Esophagus squamous epithelium (tissue), 5 donors: Measurements from ENCODE around the gene ABHD8. TPM values are rescaled to one million over a fixed set of nuclear protein-coding genes. Genes with fewer than 3 reads are reported as not detected.
A peak's percentile ranks its signal among the peaks of the same experiment; 100 is the strongest.

Experiments used
- DNase-seq: peaks from one replicate; lab custom pipeline; 2025; lab: John Stamatoyannopoulos, UW
- H3K27ac ChIP-seq, 4 donors: fragments of 200-600 bp; sonication (generic); one replicate each; pipeline ENCODE4 v1.5.1; 2016 to 2019; ENCODE audit warnings: mild to moderate bottlenecking in 1 of 4
- H3K27me3 ChIP-seq, 4 donors: fragments of 200-600 bp; sonication (generic); 1 replicate in 3 of 4; 2 replicates in 1 of 4; pipeline versions ENCODE4 v1.5.1 to v1.6.0; 2017 to 2021; ENCODE audit warnings: antibody characterized with exemption in 1 of 4
- H3K36me3 ChIP-seq, 3 donors: fragments of 200-600 bp; sonication (generic); one replicate each; pipeline ENCODE4 v1.5.1; 2016 to 2019
- H3K4me1 ChIP-seq, 3 donors: fragments of 200-600 bp; sonication (generic); one replicate each; pipeline ENCODE4 v1.5.1; 2017 to 2019
- H3K4me3 ChIP-seq, 4 donors: fragments of 200-600 bp; sonication (generic); 1 replicate in 3 of 4; 2 replicates in 1 of 4; pipeline ENCODE4 v1.5.1; 2016 to 2019; ENCODE audit warnings: mild to moderate bottlenecking in 2 of 4, moderate library complexity in 1 of 4
- H3K9me3 ChIP-seq, 3 donors: fragments of 200-600 bp; sonication (generic); one replicate each; pipeline ENCODE4 v1.5.1; 2016 to 2019
- CTCF ChIP-seq, 6 experiments: fragments of 450-650 bp in 4 of 6; fragments of 200-600 bp in 2 of 6; sonication (generic) in 2 of 6; IDR thresholded peaks; one replicate each; pipeline ENCODE4 v1.5.1; 2016 to 2019; ENCODE audit warnings: antibody characterized with exemption in 6 of 6, mild to moderate bottlenecking in 4 of 6, moderate library complexity in 4 of 6
- POLR2A ChIP-seq, 4 donors: fragments of 450-650 bp; IDR thresholded peaks; one replicate each; pipeline ENCODE4 v1.6.1; 2017; ENCODE audit warnings: antibody characterized with exemption in 4 of 4, mild to moderate bottlenecking in 4 of 4, moderate library complexity in 3 of 4
- WGBS, 2 donors: methylation state at CpG; one replicate each; pipeline ENCODE4 v1.1.5; 2018; 5-methylcytosine and 5-hydroxymethylcytosine counted together
- intact Hi-C: fragments of 100-400 bp; cut with DNase I; formaldehyde crosslinking; loops from one replicate; pipeline ENCODE4 v1.15.0; 2022
- total RNA-seq, 4 donors: library from RNA; depleted of rRNA; stranded (reverse); fragments of >200 nt; gene quantifications; one replicate each; pipeline ENCODE4 v1.1.0, GENCODE V29; 2016
- donor health status: DM: yes; HTN: yes; CAD: no.

The ABHD8 gene
- total RNA-seq, 4 donors from 2014 or later, result 2.0 to 8.4 (median 5.2) TPM

GRCh38 chr19:17286263-17286662 lies 17.0 kb downstream of the ABHD8 start:
- peaks cover 0 to 28% (median 2%) of the 10 kb centered on the region in 4 donors for H3K27me3 ChIP-seq
- H3K4me1 ChIP-seq, result peaks cover 14 to 24% (median 16%) of the 10 kb centered on the region in 3 donors
- WGBS, 2 donors, result 100% methylated on average over 1 to 2 of the region's 11 CpGs
- H3K4me3 ChIP-seq, result no peak overlapping the region
- H3K9me3 ChIP-seq, result no peaks in the 10 kb centered on the region
- intact Hi-C loops, result loop anchor here (10.0 kb wide), 1 partner anchor 81 kb away; no protein-coding TSS in a partner anchor
- no peak for DNase-seq
- H3K27ac ChIP-seq, result no peak overlapping the region
- no peaks in the 10 kb centered on the region for H3K36me3 ChIP-seq
- TF ChIP-seq CTCF (IDR thresholded peaks at IDR 0.05) (no peak), POLR2A (IDR thresholded peaks at IDR 0.05) (no peak)

DNA sequence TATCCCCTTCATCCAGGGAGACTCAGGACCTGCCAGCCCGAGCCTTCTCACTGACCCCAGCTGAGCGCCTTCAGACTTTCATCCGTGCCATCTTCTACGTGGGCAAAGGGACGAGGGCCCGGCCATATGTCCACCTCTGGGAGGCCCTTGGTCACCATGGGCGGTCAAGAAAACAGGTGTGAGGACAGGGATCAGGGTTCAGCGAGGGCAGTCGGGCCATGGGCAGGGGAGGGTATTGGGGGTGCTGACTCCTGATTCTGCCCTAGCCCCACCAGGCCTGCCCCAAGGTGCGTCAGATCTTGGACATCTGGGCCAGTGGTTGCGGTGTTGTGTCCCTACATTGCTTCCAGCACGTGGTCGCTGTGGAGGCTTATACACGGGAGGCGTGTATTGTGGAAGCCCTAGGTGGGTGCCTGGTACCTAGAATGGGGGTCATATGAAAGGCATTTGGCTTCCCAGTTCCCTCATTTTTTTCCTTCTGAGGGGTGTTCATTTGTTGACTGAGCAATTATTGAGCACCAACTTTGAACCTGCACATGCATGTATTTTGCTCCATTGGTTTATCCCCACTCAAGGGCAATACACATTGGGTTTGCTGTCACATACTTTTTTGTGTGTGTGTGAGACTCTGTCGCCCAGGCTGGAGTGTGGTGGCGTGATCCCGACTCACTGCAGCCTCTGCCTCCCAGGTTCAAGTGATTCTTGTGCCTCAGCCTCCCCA lies 17.6 kb downstream of the ABHD8 start:
- peaks cover 0 to 31% (median 2%) of the 10 kb centered on the region in 4 donors for H3K27me3 ChIP-seq
- no peak overlapping the region for H3K27ac ChIP-seq
- peaks cover 14 to 26% (median 17%) of the 10 kb centered on the region in 3 donors for H3K4me1 ChIP-seq
- no peaks in the 10 kb centered on the region for H3K36me3 ChIP-seq
- no peak for DNase-seq
- H3K9me3 ChIP-seq, result no peaks in the 10 kb centered on the region
- 87 to 88% methylated on average over 13 of the region's 18 CpGs for WGBS, 2 donors
- no peak overlapping the region for H3K4me3 ChIP-seq
- intact Hi-C loops, result loop anchor here (10.0 kb wide), 1 partner anchor 81 kb away; no protein-coding TSS in a partner anchor
- TF ChIP-seq CTCF (IDR thresholded peaks at IDR 0.05) (no peak), POLR2A (IDR thresholded peaks at IDR 0.05) (no peak)

DNA sequence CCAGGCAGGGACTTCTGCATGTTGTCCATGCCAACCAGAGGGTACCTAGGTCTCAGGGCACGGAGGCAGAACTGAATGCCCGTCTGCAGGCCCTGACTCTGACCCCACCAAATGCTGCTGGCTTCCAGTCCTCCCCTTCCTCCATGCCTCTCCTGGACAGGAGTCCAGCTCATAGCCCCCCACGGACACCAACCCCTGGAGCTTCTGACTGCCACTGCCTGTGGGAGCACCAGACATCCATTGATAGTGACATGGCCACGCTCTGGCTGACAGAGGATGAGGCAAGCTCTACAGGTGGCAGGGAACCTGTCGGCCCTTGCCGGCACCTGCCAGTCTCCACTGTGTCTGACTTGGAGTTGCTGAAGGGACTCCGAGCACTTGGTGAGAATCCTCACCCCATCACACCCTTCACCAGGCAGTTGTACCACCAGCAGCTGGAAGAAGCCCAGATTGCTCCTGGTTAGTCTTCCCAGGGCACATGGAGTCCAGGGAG lies 19.7 kb downstream of the ABHD8 start:
- Histone ChIP-seq H3K9me3 (no peaks in the 10 kb centered on the region), H3K36me3 (peaks cover 0 to 12% (median 0%) of the 10 kb centered on the region in 3 donors), H3K4me1 (peaks cover 14 to 20% (median 17%) of the 10 kb centered on the region in 3 donors), H3K27me3 (peaks cover 0 to 21% (median 2%) of the 10 kb centered on the region in 4 donors), H3K4me3 (no peak overlapping the region), H3K27ac (no peak overlapping the region)
- intact Hi-C loops, result loop anchor here (5.0 to 10.0 kb wide), 2 partner anchors 79 to 216 kb away; no protein-coding TSS in a partner anchor
- DNase-seq, result no peak
- WGBS, 2 donors, result no CpG with 5 or more reads among the region's 7 CpGs
- TF ChIP-seq CTCF (IDR thresholded peaks at IDR 0.05) (no peak), POLR2A (IDR thresholded peaks at IDR 0.05) (no peak)

DNA sequence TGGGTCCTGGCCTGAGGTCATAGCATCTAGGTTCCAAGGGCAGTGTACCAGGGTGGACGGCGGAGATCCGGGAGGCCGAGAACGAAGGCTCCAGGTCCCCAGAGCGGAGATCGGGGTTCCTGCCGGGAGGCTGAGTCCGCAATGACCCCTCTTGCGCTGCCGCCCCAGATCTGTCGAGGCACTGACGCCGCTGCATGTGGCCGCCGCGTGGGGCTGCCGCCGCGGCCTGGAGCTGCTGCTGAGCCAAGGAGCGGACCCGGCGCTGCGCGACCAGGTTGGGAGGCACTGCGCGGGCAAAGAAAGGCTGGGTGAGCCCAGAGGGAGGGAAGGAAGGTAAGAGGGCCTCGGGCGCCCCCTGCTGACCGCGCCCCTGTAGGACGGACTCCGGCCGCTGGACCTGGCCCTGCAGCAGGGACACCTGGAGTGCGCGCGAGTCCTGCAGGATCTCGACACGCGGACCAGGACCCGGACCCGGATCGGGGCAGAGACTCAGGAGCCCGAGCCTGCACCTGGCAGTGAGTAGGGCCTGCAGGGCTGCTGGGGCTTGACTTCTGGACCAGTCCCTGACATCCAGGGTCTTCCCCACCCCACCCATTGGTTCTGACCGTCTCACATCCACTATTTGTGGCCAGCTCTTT lies 20.6 kb downstream of the ABHD8 start:
- peaks cover 14 to 20% (median 17%) of the 10 kb centered on the region in 3 donors for H3K4me1 ChIP-seq
- 7 to 8% methylated on average over 7 to 9 of the region's 45 CpGs for WGBS, 2 donors
- H3K27me3 ChIP-seq, result peaks cover 0 to 20% (median 2%) of the 10 kb centered on the region in 4 donors

More for the DNA sequence above, 20.6 kb downstream of the ABHD8 start:
- Histone ChIP-seq H3K27ac (no peak overlapping the region), H3K9me3 (no peaks in the 10 kb centered on the region), H3K4me3 (peak overlapping the region; percentile 22 to 64 (median 38)), H3K36me3 (peaks cover 0 to 21% (median 0%) of the 10 kb centered on the region in 3 donors)
- no peak for DNase-seq
- peak; percentile 88 to 92 (median 90) for TF ChIP-seq CTCF (IDR thresholded peaks at IDR 0.05)
- no peak for TF ChIP-seq POLR2A (IDR thresholded peaks at IDR 0.05)
- intact Hi-C loops, result loop anchor here (5.0 to 10.0 kb wide), 2 partner anchors 78 to 215 kb away; no protein-coding TSS in a partner anchor
